GM18861 (cell line): ENCODE data around the gene VPS37B.
"Not testable (repeated sequence)": the region's sequence is repeated elsewhere in the genome, so short reads cannot be mapped to it uniquely, and the experiment has no call there.

Experiments
- ATAC-seq: cut with Tn5 transposase; IDR thresholded peaks from one replicate; pipeline ENCODE4 v1.9.1; 2021; ENCODE audit not compliant: unreplicated experiment

The VPS37B gene

DNA sequence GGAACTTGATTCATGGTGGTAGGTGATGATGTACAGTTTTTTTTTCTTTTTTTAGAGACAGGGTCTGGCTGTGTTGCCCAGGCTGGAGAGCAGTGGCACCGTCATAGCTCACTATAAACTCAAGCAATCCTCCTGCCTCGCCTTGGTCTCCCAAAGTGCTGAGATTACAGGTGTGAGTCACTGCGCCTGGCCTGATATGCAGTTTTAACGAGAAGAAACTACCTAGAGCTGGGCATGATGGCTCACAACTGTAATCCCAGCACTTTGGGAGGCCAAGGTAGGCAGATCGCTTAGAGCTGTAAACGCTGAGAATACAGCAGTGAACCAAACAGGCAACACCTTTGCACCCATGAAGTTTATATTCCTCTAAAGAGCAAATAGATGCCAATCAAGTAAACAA lies 13.0 kb upstream of the VPS37B start:
- ATAC-seq, result no peak

DNA sequence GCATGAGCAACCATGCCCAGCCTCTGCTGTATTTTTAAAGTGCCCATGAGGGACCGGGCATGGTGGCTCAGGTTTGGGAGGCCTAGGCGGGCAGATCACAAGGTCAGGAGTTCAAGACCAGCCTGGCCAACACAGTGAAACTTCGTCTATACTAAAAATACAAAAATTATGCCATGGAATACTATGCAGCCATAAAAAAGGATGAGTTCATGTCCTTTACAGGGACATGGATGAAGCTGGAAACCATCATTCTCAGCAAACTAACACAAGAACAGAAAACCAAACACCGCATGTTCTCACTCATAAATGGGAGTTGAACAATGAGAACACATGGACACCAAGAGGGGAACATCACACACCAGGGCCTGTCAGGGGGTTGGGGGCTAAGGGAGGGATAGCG lies 9.3 kb upstream of the VPS37B start:
- not testable (repeated sequence) for ATAC-seq

DNA sequence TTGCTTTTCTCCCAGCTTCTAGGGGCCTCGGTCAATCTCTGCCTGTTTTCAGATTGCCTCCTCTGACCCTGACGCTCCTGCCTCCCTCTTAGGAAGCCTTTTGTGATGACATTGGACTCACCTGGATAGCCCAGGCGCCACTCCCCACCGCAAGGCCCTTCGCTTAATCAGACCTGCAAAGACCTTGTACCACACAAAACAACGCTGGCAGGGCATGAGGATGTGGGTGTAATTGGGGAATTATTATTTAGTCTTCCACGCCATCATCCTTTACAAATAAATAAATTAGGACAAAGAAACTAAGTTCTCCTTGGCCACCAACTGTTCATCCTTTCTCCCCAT lies 7.7 kb upstream of the VPS37B start:
- ATAC-seq, result no peak

DNA sequence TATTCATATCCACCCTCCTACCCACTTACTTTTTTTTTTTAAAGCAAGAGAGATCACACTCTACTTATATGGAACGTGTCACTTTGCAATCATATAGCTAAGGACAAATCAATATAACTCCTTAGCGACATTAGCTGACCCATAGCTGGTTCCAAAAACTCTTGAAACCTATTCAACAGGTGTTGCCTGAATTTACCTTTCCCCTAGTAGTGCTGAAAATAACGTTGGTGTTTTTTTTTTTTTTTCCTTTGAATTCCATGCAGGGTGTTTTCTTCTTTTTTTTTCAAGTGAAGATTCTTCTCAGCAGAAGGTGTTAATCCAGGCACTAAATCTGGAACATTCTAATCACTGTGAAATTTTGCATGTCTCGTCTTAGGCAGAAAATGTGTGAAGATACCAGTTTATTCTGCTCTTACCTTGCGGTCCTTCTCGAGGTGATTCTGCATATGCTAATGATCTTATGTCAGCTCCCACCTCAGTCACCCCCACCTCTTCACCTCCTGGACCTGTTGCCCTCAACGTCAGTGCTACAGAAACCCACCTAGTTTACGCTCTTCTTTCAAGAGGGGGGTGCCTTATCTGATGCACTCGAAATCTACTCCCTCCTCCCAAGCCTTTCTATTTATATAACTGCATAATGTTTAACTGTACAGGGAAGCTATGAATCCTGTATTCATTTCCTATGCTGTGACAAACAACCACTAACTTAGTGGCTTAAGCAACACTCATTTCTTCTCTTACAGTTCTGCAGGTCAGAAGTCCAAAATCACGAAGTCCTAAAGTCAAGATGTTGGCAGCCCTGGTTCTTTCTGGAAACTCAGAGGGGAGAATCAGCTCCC lies 7.1 kb upstream of the VPS37B start:
- no peak for ATAC-seq

DNA sequence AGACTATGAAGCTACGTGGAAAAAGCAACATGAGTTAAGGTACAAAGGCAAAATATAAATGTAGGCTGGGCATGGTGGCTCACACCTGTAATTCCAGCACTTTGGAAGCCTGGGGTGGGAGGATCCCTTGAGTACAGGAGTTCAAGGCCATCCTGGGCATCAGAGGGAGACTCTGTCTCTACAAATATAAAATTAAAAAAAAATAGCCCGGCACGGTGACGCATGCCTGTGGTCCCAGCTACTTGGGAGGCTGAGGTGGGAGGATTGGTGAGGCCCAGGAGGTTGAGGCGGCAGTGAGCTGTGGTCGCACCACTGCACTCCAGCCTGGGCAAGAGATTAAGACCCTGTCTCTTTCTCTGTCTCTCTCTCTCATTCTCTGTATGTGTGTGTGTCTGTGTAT lies 4.0 kb upstream of the VPS37B start:
- no peak for ATAC-seq

DNA sequence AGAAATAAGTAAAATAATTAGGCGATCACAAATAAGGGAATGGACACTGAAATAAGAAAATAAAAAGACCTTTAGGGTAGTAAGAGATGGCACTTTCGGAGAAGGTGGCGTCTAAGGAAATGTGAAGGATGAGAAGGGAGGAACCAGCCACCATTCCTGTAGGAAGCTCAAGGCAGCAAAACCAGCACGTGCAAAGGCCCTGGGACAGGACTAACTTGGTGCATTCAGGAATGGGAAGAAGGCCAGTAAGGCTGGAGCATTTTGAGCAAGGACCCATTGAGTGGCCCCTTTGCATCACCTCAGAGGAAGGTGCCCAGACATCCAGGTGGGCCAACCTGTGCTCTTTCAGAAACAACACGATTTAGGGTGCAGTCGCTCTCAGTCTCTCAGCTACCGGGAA lies 738 bp upstream of the VPS37B start:
- ATAC-seq, result no peak

DNA sequence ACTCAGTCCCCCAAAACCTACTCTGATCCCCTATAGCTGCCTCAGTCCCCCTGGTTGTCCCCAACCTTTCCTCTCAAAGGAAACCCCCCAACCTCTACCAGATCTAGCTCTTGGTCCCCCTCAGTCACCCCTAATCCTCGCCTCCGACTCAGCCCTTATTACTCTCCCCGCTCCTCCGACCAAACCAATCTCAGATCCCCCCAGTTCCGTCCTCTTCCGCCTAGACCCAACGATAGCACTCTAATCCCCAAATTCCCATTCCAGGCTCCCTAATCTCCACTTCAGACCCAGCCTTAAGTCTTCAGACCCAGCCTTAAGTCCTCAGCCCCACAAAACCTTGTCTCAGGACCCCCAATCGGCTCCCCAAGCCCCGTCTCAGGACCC lies 612 bp downstream of the VPS37B start:
- ATAC-seq, result no peak

DNA sequence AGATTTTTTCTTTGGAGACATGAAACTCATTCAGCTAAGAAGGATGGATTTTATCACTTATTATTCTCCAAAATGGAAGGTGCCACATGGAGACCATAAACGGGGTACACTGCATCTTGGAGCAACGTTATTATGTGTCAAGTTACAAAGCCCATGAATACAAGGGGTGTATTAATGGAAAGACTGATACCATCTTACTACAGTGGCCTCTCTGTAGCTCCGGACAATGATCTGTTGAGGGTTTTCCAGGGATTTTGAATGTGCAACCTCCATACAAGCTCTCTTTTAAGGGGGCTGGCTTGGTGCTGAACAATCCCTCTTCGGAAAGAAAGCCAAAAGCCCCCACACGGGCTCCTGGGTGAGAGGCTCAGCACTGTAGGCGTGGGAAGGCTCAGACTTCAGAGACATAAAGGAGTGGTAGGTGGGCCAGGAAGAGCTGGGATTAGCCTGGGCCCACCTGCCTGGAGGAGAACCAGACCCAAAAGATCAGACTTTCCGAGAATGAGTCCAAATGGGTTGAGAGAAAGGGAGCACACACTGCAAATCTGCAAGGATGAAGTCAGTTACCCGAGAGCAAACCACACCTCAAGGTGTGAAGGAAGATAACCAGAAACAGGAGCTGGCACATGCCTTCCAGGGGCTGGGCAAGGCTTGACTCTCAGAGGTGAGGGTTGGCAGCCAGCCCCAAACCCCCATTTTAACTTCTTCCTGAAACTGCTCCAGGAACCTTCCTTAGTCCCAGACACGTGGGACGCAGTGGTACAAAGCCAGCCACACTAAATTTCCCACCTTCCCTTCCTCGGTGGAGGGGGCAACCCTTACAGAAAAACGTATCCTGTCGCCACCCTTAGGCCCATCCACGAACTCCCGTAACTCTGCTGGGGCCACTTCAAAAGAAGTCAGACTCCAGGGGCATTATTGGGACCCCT lies 1.5 kb downstream of the VPS37B start:
- ATAC-seq, result no peak

DNA sequence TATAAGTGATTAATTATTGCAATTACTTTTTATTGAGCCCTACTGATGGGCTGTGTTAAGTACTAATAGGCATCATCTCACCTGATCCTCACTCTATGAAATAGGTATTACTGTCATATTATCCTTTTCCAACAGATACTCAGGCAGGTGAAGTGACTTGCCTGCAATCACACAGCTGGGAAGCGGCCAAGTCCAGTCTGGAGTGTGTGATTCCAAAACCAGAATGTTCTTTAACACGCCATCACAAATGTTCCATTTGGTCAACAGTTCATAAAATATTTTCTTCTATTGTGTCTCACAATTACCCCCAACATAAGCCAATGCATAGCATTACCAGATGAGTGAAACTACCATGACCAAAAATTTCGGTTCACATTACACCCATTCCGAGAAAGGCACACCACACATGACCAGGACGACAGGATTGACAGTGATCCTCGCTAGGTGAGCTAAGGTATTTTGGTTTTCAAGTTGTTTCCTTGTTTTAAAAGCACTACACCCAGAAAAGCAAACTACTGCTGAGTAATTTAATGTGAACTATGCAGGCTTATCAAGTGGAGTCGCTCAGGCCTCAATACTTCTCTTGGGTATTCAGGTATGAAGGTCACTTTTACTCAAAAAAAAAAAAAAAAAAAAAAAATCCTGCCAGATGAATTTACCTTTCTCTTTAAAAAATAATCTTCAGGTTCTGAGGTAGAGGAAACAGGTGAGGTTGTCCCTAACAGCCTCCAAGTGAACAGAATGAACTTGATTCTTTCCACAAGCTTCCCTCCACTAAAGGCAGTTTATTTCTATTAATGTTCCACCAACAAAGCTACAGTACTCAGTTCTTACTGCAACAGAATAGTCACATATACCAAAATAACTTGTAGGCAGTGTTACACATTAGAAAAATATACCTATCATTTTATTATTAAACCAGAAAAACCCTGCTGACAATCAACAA lies 2.4 kb downstream of the VPS37B start:
- no peak for ATAC-seq

DNA sequence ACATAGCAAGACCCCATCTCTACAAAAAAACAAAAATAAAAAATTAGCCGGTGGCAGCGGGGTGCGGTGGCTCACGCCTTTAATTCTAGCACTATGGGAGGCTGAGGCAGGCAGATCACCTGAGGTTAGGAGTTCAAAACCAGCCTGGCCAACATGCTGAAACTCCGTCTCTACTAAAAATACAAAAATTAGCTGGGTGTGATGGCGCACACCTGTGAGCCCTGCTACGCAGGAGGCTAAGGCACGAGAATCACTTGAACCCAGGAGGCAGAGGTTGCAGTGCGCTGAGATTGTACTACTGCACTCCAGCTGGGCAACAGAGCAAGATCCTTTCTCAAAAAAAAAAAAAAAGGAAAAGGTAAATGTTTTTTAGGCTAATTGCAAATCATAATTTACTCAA lies 3.2 kb downstream of the VPS37B start:
- not testable (repeated sequence) for ATAC-seq

DNA sequence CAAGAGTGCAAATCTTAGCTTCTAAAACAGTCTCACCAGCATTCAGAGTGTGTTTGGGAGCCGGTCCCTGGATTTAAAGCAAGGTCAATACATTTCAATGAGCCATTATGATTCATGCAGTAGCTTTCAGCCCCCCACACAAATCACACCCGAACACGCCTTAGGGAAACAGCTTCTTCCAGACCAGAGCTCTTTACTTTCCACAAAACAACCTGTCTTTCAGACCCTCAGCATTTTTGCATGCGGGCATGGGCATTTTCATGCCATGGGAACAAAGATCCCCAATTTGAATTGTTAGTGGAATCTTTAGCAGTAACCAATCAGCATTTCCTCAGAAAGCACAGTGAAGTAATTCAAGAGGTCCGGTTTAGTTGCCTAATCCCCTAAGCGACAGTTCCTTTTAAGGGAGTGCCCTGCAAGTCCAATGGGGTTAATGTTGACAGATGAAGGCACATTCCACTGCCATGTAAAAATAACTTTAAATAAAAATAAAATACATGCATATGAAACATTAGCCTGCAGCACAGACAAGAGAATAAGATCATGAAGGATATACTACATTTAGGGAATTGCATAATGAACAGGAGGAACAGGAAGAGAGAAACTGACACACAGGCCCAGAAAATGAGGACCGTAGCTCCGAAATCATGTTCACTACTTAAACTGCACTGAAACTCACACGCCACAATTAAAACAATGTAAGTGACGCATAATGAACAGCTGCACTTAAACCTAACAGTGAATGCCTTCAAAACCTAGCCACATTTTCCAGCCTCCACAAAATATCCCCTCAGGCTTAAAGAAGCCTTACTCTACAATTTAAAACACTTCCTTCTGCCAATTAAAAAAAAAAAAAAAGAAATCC lies 4.0 kb downstream of the VPS37B start:
- ATAC-seq, result no peak

DNA sequence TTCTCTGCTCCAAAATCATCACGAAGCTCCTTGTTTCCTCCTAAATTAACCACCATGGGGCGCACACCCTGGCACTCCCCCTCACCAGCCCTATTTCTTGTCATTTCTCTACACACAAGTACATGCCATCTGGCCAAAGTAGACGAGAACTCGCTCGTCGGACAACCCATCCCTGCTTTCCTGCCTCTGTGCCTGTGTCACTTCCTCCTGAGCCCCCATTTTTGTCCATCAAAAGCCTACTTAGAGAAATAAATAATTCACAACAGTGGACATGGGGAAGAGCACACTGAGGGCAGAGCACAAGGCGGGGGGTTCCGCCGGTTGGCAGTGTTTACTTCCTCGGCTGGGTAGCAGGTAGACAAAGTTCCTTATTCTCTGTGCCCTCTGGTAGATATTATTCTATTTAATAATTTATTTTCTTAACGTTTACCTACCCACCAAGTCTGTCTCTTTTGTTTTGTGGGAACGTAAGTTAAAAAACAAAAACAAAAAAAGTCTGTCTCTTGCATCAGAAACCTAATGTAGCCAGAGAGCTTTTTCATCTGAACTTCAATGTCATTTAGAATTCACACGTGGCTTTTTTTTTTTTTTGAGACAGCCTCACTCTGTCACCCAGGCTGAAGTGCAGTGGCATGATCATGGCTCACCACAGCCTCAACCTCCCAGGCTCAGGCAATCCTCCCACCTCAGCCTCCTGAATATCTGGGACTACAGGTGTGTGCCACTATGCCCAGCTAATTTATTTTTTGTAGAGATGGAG lies 6.0 kb downstream of the VPS37B start:
- ATAC-seq, result no peak

DNA sequence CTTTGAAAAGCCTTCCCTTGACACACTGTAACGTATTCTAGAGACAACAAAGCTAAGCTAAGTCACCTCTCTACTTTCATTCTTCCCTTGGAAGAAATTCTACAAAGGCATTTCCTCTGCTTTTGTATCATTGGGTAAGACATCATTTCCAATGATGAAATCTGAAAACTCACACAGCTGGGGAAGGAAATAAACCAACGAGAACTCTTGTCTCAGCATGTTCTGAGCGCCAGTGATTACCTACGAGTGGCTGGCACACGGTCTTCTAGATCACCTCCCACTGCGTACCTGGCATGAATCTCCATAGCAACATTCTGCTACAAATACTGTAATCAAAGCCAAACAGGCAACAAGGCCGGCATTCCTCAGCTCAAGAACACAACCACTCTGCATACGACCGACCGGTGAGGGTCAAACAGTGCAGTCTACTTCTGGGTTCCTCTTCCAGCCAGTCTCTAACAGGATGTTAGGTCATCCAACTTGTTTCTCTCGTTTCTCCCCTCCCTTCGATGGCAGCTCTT lies 7.6 kb downstream of the VPS37B start:
- no peak for ATAC-seq

DNA sequence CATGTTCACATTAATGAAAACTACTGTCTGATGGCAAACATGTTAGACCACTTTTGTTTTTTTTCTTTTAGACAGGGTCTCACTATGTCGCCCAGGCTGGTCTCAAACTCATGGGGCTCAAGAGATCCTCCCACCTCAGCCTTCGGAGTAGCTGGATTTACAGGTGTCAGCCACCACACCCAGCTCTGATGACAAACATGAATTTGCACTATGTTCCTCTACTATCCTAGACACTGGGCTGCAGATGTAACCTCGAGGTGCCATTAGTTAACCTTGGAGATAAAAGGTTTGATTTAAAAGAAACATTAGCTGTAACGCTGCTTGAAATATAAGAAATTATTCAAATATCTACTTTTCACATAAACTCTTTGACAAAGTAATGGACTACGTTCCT lies 8.1 kb downstream of the VPS37B start:
- ATAC-seq, result no peak

DNA sequence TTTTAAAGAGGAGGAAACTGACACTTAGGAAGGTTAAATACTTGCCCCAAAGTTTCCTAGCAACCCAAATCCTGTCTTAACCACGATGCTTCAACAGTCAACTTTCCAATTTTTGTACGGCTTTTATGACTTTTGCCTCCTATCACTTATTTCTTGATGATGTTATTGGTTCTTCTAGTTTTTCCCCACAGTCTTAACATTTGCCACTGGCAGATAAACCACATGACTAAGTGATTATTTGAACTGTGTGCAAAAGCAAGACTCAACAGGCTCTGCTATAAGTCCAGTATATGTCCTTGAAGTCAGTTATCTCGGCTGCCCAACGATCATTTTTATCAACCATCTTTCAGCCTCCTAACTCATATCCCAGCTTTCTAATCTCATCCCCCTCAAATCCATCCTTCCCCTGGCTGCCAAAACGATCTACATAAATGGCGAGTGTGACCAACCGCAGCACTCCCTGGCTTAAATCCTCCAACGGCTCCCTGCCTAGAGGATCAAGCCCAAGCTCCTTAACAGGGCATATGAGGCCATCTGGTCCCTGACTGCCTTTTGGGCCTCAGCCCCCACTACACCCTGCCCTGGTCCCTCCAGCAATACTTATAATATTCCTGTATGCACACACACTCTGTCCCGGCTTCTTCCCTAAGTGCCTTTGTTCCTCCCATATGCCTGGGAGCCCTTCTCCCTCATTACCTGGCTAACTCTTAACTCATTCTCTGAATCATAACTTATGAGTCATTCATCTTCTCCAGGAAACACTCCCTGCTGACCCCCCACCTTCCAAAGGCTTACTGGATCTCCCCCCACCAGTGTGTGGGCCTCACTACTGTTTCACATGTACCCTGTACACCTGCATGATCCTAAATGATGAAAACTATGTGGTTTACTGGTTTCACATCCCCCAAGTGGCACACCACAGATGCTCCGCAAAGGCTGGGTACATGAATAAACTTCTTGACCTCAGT lies 8.8 kb downstream of the VPS37B start:
- peak; percentile 67 for ATAC-seq

DNA sequence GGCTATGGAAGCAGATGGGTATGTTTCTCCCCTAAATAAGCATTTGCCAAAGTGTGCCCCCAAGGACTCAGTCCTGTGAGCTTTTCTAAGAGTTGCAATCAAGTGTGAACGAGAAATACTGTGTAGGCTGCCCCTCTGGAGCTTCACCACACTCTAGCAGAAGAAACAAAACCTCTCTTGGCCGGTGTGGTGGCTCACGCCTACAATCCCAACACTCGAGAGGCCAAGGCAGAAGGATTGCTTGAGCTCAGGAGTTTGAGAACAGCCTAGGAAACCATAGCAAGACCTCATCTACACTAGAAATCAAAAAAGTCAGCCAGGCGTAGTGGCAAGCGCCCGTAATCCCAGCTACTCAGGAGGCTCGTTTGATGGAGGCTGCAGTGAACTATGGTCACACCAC lies 9.8 kb downstream of the VPS37B start:
- no peak for ATAC-seq

DNA sequence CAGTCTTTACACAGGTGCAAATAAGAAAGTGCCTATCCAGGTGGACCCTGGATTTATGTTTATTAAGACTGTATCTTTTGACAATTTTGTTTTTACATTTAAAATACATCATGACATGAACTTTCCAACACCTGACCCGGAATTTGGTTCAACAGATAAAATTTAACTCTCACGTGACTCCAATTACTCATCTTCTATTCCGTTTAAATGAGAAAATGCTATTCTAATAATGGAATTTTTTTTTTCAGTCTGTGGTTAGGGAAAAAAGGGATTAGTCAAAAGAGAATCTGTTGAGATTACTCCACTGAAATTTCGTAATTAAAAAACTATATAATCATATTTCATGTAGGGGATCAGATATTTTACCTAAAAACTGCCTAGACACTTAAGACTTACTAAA lies 11.1 kb downstream of the VPS37B start:
- no peak for ATAC-seq
